Gastrocnemius medialis (tissue), 4 donors: ENCODE data around the gene TMEM52.

ENCODE experiments used
- POLR2A ChIP-seq, 2 donors: fragments of 450-650 bp; IDR thresholded peaks; one replicate each; pipeline ENCODE4 v1.6.1; 2017; ENCODE audit warnings: antibody characterized with exemption in 2 of 2, mild to moderate bottlenecking in 2 of 2, moderate library complexity in 2 of 2
- TF ChIP-seq, protein P1 (sequence below), 5 experiments: fragments of 450-650 bp in 3 of 5; fragments of 200-600 bp in 2 of 5; sonication (generic) in 2 of 5; IDR thresholded peaks in 4 of 5; conservative IDR thresholded peaks in 1 of 5; 1 replicate in 4 of 5; 2 replicates in 1 of 5; pipeline ENCODE4 v1.5.1; 2016 to 2019; ENCODE audit warnings: antibody characterized with exemption in 5 of 5, mild to moderate bottlenecking in 3 of 5, moderate library complexity in 3 of 5

DNA sequence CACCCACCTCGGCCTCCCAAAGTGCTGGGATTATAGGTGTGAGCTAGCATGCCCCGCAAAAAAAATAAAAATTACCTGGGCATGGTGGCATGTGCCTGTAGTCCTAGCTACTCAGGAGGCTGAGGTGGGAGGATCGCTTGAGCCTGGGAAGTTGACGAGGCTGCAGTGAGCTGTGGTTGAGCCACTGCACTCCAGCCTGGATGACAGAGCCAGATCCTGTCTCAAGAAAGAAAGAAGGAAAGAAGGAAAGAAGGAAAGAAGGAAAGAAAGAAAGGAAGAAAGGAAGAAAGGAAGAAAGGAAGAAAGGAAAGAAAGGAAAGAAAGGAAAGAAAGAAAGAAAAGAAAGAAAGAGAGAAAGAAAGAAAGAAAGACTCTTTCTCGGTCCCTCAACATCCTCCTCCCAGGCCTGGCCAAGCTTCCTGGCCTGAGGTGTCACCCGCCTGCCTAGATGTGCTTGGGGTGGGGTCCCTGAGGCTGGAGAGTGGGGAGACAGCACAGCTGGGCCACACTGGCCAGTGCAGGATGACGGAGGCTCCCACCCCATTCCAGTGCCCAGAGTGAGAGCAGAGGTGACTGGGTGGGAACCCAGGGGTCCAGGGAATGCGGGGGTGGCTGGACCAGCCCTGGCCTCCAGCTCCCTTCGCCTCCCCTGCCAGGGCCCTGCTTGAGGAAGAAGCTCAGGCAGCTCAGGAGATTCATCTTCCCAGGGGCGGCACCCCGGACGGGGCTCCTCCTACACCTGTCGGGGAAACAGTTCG lies 18.0 kb downstream of the TMEM52 start:
- TF ChIP-seq, protein P1, sequence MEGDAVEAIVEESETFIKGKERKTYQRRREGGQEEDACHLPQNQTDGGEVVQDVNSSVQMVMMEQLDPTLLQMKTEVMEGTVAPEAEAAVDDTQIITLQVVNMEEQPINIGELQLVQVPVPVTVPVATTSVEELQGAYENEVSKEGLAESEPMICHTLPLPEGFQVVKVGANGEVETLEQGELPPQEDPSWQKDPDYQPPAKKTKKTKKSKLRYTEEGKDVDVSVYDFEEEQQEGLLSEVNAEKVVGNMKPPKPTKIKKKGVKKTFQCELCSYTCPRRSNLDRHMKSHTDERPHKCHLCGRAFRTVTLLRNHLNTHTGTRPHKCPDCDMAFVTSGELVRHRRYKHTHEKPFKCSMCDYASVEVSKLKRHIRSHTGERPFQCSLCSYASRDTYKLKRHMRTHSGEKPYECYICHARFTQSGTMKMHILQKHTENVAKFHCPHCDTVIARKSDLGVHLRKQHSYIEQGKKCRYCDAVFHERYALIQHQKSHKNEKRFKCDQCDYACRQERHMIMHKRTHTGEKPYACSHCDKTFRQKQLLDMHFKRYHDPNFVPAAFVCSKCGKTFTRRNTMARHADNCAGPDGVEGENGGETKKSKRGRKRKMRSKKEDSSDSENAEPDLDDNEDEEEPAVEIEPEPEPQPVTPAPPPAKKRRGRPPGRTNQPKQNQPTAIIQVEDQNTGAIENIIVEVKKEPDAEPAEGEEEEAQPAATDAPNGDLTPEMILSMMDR (IDR thresholded peaks at IDR 0.05 in 4 of 5, conservative IDR thresholded peaks at IDR 0.05 in 1 of 5), result no peak
- TF ChIP-seq POLR2A (IDR thresholded peaks at IDR 0.05), result no peak
